Activated CD4-positive, alpha-beta T cell treated with anti-CD3 and anti-CD28 coated beads, Interleukin-2, amount 10 ng/mL, durations not matched to agents 7 days and 5 days (primary cell): ENCODE measurements around the gene EMID1. TPM values are rescaled to one million over a fixed set of nuclear protein-coding genes. Genes with fewer than 3 reads are reported as not detected.

Experiments
- CTCF ChIA-PET: fragments of 350-600 bp; sonication (Branson Sonifier 250); formaldehyde crosslinking; loops from one replicate; lab custom pipeline; 2021; ENCODE audit warnings: antibody characterized with exemption; lab: Charles Lee
- POLR2A ChIA-PET: fragments of 350-600 bp; sonication (Branson Sonifier 250); formaldehyde crosslinking; loops from one replicate; lab custom pipeline; 2021; ENCODE audit warnings: antibody characterized with exemption; lab: Charles Lee
- DNase-seq: peaks from one replicate; pipeline ENCODE4 v3.0.0-alpha.2; 2020
- H3K27ac Mint-ChIP-seq: one replicate; pipeline ENCODE4 v1.8.0; 2021; ENCODE audit warnings: mild to moderate bottlenecking, moderate library complexity, mixed read lengths
- H3K27me3 Mint-ChIP-seq: one replicate; pipeline ENCODE4 v1.8.0; 2021; ENCODE audit warnings: mixed read lengths
- H3K36me3 Mint-ChIP-seq: one replicate; pipeline ENCODE4 v1.8.0; 2021; ENCODE audit warnings: low read depth, mixed read lengths
- H3K4me1 Mint-ChIP-seq: one replicate; pipeline ENCODE4 v1.8.0; 2021; ENCODE audit warnings: mixed read lengths
- H3K4me3 Mint-ChIP-seq: one replicate; pipeline ENCODE4 v1.8.0; 2021; ENCODE audit warnings: mild to moderate bottlenecking, moderate library complexity, mixed read lengths
- H3K9me3 Mint-ChIP-seq: one replicate; pipeline ENCODE4 v1.8.0; 2021; ENCODE audit warnings: mixed read lengths
- total RNA-seq, 2 experiments: library from RNA; stranded (reverse); gene quantifications; one replicate each; pipeline ENCODE4 v1.2.3, GENCODE V29; 2021

EMID1 gene
- total RNA-seq, 2 experiments from 2014 or later = not detected

DNA sequence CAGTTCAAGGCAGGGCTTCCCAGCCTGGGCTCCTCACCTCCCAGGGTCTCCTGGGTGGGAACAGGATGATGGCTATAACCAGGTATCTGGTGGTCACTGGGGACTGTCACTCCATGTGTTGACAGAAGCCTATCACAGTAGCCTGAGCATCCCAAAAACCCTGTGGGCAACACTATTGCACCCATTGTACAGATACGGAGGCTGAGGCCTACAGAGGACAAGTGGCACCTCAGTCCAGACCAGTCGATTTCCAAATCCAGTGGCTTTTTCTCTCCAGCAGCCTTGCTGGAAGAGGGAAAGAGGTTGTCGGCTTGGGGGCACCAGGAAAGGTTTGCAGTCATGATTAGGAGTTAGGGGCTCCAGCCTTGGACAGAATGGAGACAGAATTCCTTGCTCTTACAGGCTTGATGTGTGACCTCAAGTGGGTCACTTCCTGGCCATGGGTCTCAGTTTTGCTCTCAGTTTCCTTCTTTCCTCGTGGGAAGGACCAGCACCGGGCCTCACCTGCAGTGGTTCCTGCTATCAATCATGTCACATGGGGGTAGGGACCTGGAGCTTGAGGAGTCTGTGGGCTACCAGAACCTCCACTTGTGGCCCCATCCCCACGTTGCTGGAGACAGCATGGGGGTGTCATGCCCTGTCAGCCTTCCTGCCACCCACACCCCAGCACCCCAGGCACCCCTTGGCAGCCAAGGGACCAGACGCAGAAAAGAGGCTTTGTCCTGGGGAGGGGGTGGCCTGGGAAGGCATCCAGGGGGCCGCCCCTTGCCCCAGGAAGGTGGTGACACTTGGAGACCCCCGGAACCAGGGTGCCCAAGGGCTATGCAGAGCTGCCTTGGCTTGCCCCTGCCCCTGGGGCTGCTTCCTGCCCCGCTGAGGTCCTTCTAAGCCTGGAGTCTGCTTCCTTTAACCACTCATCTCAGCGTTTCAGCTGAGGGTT is 2.1 kb downstream of the EMID1 start:
- POLR2A ChIA-PET = no interaction called here
- CTCF ChIA-PET = no interaction called here
- H3K4me3 Mint-ChIP-seq = no peak overlapping the region

DNA sequence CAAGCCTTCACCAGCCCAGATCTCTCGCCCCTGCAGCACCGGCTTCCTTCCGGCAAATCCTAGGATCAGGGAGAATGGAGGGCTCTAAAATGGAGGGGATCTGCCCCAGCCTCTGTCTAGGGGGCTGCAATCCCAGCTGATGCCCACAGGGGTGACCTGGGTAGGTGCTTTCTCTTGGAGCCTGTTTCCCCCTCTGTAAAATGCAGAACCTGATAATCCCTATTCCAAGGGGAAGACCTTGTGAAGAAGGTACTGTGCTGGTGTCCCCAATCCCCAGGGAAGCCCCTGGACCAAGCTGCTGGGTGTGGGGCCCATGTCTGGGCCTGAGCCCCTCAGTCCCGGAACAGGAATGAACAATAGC is 2.8 kb downstream of the EMID1 start:
- ChIA-PET CTCF (no interaction called here), POLR2A (no interaction called here)
- Mint-ChIP-seq H3K36me3 (no peaks in the 10 kb centered on the region), H3K4me1 (peaks cover 10% of the 10 kb centered on the region), H3K27ac (no peak overlapping the region), H3K9me3 (no peaks in the 10 kb centered on the region), H3K4me3 (no peak overlapping the region), H3K27me3 (peaks cover 33% of the 10 kb centered on the region)
- DNase-seq = no peak

More for the DNA sequence above, 2.1 kb downstream of the EMID1 start:
- DNase-seq = no peak
- Mint-ChIP-seq H3K27me3 (peaks cover 35% of the 10 kb centered on the region), H3K27ac (no peak overlapping the region), H3K36me3 (no peaks in the 10 kb centered on the region), H3K4me1 (peaks cover 15% of the 10 kb centered on the region), H3K9me3 (no peaks in the 10 kb centered on the region)

DNA sequence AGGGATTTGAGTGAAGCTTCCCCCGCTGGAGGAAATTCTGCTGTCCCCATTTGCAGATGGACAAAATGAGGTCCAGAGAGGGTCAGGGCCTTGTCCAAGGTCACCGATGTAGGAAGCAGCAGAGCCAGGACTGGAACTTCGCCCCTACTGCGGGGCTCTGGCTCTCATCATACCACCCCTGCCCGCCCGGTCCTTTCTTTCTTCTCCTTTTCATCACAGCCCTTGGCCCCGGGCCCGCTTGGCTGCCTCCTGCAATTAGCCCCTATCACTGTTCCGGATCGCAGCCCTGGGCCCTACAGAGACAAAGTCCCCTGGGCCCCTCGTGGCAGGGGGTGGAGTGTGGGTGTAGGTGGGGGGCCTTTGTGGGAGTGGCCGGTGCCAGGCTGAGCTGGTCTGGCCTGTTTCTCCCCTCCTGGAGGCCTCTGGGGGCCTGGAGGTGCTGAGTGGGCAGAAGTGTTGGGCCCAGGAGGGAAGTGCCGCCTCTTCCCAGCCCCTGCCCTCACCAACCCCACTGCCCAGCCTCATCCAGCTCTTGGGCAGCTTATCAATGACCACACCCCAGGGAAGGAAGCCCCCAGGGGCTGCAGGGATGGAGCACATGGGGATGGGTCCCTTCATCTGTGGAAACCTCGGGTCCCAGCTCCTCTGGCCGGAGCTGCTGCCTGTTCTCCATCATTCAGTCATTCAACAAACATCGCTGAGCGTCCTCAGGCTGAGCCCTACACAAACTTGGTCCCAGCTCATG is 3.4 kb downstream of the EMID1 start:
- POLR2A ChIA-PET = no interaction called here
- H3K4me3 Mint-ChIP-seq = no peak overlapping the region
- CTCF ChIA-PET = interaction anchor here (0.8 to 1.2 kb wide), 2 partner anchors 20 to 23 kb away, joined by 3 read pairs; no protein-coding TSS in a partner anchor
- peaks cover 32% of the 10 kb centered on the region for H3K27me3 Mint-ChIP-seq
- DNase-seq = no peak
- H3K4me1 Mint-ChIP-seq = peaks cover 8% of the 10 kb centered on the region
- no peak overlapping the region for H3K27ac Mint-ChIP-seq
- H3K9me3 Mint-ChIP-seq = no peaks in the 10 kb centered on the region
- H3K36me3 Mint-ChIP-seq = no peaks in the 10 kb centered on the region

DNA sequence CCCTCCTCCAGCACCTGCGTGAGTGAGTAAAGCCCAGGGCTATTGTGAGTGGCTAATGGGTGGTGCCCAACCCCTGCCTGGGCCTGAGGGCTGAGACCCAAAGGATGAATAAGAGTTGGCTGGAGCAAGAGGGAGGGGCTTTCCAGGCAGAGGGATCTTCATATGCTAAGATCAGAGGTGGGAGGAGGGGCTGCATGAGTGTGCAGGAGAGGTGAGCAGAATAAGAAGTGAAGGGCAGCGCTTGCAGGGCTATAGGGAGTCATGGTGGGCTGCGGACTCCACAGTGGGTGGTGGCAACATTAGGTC is 3.9 kb downstream of the EMID1 start:
- no peaks in the 10 kb centered on the region for H3K36me3 Mint-ChIP-seq
- H3K4me3 Mint-ChIP-seq = no peak overlapping the region
- H3K27ac Mint-ChIP-seq = no peak overlapping the region
- H3K27me3 Mint-ChIP-seq = peaks cover 27% of the 10 kb centered on the region
- ChIA-PET CTCF (interaction anchor here (0.6 to 1.2 kb wide), 4 partner anchors 17 to 50 kb away, joined by 3 to 5 read pairs (median 3); no protein-coding TSS in a partner anchor), POLR2A (no interaction called here)
- DNase-seq = no peak
- H3K9me3 Mint-ChIP-seq = no peaks in the 10 kb centered on the region
- peaks cover 8% of the 10 kb centered on the region for H3K4me1 Mint-ChIP-seq

DNA sequence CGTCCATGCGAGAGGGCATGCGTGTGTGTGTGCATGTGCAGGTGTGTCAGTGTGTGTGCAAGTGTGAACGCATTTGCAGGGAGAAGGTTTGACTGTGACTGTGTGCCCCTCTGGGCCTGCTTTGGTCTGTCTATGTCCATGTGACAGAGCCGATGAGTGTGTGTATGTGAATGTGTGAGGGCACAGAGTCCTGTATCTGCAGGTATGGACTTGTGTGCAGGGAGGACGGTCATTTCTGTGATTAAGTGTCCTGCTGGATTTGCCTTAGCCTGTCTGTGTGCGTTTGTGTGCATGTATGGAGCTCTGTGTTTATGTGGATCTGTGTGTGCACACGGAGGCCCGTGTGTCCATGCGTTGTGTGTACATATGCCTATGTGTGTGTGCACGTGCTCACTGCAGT is 5.4 kb downstream of the EMID1 start:
- no peak for DNase-seq
- Mint-ChIP-seq H3K9me3 (no peaks in the 10 kb centered on the region), H3K36me3 (no peaks in the 10 kb centered on the region), H3K4me3 (no peak overlapping the region), H3K27ac (no peak overlapping the region), H3K4me1 (peaks cover 2% of the 10 kb centered on the region), H3K27me3 (peaks cover 18% of the 10 kb centered on the region)
- CTCF ChIA-PET = no interaction called here
- POLR2A ChIA-PET = no interaction called here

DNA sequence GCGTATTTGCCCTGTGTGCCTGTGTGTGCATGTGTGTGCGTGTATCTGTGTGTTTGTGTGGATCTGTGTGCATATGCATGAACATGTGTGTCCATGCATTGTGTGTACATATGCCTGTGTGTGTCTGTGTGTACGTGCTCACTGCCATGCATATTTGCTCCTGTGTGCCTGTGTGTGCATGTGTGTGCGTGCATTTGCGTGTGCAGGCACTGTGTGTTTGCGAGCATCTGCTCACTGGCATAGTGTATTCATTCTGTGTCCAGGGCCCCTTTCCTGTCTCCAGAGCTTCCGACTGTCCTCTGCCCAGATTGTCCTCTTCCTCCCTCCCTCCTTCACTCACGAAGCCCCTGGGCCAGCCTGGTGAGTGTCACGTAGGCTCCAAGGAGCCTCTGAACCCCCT is 5.8 kb downstream of the EMID1 start:
- H3K9me3 Mint-ChIP-seq = no peaks in the 10 kb centered on the region
- DNase-seq = no peak
- H3K27me3 Mint-ChIP-seq = peaks cover 16% of the 10 kb centered on the region
- POLR2A ChIA-PET = no interaction called here
- CTCF ChIA-PET = no interaction called here
- H3K4me1 Mint-ChIP-seq = no peaks in the 10 kb centered on the region
- no peak overlapping the region for H3K4me3 Mint-ChIP-seq
- no peaks in the 10 kb centered on the region for H3K36me3 Mint-ChIP-seq
- H3K27ac Mint-ChIP-seq = no peak overlapping the region

DNA sequence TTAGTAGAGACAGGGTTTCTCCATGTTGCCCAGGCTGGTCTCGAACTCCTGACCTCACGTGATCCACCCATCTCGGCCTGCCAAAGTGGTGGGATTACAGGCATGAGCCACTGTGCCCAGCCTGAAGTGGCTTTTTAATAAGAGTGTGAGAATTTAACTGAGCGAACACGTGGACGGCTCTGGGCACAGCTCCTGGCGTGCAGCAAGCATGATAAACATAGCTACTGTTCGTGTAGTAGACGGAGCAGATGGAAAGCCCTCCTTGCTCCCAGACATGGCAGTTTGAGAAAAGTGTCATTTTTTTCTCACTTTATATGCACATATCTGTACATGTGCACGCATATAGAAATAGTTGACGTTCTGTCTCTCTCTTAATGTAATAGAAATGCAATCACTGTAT is 7.0 kb downstream of the EMID1 start:
- H3K4me1 Mint-ChIP-seq = no peaks in the 10 kb centered on the region
- DNase-seq = no peak
- H3K9me3 Mint-ChIP-seq = no peaks in the 10 kb centered on the region
- ChIA-PET POLR2A (no interaction called here), CTCF (no interaction called here)
- no peak overlapping the region for H3K27ac Mint-ChIP-seq
- H3K27me3 Mint-ChIP-seq = peaks cover 3% of the 10 kb centered on the region
- H3K4me3 Mint-ChIP-seq = no peak overlapping the region
- H3K36me3 Mint-ChIP-seq = no peaks in the 10 kb centered on the region

DNA sequence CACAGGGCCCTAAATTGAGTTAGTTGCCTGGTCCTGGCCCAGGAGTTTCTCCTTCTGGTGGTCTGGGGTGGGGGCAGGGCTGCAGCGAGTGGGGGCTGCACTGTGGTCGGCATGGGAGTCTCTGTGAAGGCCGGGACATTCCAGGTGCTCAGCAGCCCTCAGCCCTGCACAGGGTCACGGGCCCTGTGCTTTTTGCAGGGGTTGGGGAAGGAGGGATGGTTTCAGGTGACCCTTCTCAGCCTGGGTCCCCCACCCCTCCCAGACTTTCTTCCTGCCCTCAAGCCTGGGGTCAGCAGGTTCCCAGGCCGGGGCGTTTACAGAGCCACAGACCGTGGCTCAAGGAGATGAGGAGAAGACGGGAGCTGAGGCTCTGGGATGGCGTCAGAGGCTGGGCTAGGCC is 7.8 kb downstream of the EMID1 start:
- DNase-seq = no peak
- POLR2A ChIA-PET = no interaction called here
- H3K4me3 Mint-ChIP-seq = no peak overlapping the region
- no peaks in the 10 kb centered on the region for H3K4me1 Mint-ChIP-seq
- no peaks in the 10 kb centered on the region for H3K9me3 Mint-ChIP-seq
- no peaks in the 10 kb centered on the region for H3K27me3 Mint-ChIP-seq
- no peaks in the 10 kb centered on the region for H3K36me3 Mint-ChIP-seq
- CTCF ChIA-PET = no interaction called here
- H3K27ac Mint-ChIP-seq = no peak overlapping the region

DNA sequence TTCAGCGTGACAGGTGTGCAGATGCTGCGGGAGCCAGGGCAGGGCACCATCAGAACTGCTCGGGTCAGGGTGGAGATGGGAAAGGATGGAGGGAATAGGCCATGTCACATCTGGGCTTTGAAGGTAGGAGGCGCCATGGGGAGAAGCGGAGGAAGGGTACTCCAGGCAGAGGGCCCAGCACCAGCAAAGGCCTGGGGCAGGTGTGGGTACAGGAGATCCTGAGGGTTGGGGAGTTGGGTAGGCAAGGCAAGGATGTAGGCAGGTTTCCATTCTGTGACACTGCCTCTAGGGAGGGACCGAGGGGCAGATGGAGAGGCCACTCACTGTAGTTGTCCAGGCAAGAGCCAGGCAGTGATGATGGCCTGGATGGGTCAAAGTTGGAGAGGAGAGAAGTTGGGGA is 8.5 kb downstream of the EMID1 start:
- CTCF ChIA-PET = no interaction called here
- Mint-ChIP-seq H3K4me1 (no peaks in the 10 kb centered on the region), H3K27me3 (no peaks in the 10 kb centered on the region), H3K9me3 (no peaks in the 10 kb centered on the region), H3K27ac (no peak overlapping the region), H3K4me3 (no peak overlapping the region), H3K36me3 (no peaks in the 10 kb centered on the region)
- POLR2A ChIA-PET = no interaction called here
- no peak for DNase-seq

DNA sequence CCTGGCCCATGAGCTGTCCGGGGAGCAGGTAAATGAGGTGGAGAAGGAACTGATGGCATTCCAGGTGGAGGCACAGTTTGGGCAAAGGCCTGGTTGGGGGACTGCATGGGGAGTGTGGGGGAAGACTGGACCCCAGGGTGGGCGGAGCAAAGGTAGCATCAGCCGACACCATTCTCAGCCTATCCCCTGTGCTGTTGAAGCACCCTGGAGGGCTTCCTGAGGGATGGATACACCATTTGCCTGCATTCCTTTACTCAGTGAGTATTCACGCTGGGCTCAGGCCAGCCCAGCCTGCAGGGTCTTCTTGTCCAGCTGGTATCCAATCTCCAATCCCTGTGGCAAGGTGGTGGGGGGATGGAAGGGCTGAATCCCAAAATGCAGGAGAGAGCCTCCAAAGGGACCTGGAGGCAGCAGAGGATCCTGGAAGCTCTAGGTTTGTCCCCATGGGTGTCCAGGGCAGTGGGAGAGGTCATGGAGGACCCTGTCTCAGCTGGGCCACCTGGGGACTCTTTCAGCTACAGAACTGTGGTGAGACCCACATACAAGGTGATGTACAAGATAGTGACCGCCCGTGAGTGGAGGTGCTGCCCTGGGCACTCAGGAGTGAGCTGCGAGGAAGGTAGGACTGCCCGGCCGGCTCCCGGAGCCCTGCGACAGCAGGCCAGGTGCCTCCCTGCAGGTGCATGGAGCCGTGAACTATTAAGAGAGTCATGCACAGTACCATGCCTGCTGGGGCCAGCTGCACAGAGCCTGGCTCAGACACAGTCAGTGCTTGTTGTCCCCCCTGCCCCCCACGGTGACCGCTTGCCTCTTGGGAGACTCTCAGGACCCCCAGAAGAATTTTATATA is 9.5 kb downstream of the EMID1 start:
- no peak for DNase-seq
- CTCF ChIA-PET = no interaction called here
- Mint-ChIP-seq H3K36me3 (no peaks in the 10 kb centered on the region), H3K4me3 (no peak overlapping the region), H3K4me1 (no peaks in the 10 kb centered on the region), H3K27ac (no peak overlapping the region), H3K9me3 (no peaks in the 10 kb centered on the region), H3K27me3 (no peaks in the 10 kb centered on the region)
- POLR2A ChIA-PET = no interaction called here

DNA sequence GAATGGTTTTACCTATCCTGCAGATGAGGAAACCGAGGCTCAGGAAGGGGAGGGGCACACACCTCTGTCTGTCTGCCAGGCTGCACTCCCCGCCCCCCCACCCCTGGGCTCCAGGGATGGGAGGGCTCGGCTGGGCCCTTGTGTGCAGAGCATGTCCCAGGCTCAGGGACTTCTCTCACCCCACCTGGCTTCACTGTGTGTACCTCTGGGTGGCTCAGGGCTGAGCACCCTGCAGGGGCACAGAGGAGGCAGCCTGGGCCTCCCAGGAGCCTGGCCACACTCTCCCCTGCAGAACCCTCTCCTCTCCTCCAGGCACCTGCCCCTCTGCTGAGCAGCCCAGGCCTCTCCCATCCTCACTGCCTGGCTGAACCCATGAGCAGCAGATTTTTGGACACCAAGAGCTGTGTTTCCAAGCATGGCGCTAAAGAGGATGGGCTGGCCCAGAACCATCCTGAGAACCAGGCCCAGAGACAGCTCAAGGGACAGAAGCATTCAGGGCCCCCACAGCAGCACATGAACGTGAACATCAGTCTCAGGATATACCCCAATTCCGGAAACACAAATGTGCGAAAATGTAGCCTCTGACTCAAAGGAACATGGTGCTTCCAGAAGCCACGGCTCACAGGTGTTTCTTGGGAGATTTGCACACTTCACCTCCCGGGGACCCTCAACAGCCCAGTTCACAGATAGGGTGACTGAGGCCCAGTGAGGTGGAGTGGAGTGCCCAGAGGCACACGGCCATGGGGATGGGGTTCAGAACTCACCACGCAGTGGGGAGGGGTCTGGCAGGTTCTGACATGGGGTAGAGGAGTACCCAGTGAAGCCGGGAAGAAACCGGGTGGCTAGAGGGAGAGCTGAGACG is 10.5 kb downstream of the EMID1 start:
- POLR2A ChIA-PET = no interaction called here
- CTCF ChIA-PET = no interaction called here
- no peaks in the 10 kb centered on the region for H3K36me3 Mint-ChIP-seq

More for the DNA sequence above, 10.5 kb downstream of the EMID1 start:
- H3K9me3 Mint-ChIP-seq = no peaks in the 10 kb centered on the region
- no peaks in the 10 kb centered on the region for H3K4me1 Mint-ChIP-seq
- DNase-seq = no peak
- no peak overlapping the region for H3K27ac Mint-ChIP-seq
- no peak overlapping the region for H3K4me3 Mint-ChIP-seq
- H3K27me3 Mint-ChIP-seq = no peaks in the 10 kb centered on the region
